HPDE6-E6E7 (cell line): ENCODE data around the gene PNLIPRP3.
A peak's percentile ranks its signal among the peaks of the same experiment; 100 is the strongest.

Experiments
- DNase-seq: peaks from one replicate; pipeline ENCODE4 v3.0.0; 2011; ENCODE audit warnings: missing footprints; ENCODE audit errors: extremely low spot score

Gene PNLIPRP3

GRCh38 chr10:116510565-116510964 is 82.9 kb downstream of the PNLIPRP3 start:
- no peak for DNase-seq

GRCh38 chr10:116511365-116511764 is 83.7 kb downstream of the PNLIPRP3 start:
- DNase-seq: no peak

- peak; percentile 13 for DNase-seq
These were observed 94.0 kb downstream of the PNLIPRP3 start for GRCh38 chr10:116521424-116522290.

DNA sequence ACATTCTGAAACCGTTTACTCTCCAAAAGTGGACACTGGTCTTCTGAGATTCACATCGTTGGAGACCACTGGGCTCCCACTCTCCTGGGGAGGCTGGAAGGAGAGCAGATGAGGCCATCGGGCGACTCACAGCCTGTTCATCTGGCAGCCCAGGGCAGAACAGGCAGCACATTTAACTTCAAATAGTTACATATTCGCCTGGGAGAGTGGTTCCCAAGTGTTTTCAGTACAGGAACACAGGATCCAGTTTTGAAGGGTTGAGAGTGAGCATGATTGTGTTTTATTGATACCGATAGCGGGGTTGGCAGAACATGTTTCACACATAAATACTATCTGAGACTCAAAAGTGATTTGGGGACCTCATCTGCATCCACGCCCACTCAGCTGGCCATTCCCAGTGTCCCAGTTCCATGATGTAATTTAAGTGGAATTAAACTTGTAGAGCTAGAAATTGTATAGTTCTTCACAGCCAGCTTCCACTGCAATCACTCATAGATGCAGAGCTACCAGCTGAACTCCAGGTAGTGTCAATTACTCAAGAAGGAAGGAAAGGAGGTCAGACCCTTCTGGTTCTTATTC is 95.2 kb downstream of the PNLIPRP3 start:
- DNase-seq: no peak

DNA sequence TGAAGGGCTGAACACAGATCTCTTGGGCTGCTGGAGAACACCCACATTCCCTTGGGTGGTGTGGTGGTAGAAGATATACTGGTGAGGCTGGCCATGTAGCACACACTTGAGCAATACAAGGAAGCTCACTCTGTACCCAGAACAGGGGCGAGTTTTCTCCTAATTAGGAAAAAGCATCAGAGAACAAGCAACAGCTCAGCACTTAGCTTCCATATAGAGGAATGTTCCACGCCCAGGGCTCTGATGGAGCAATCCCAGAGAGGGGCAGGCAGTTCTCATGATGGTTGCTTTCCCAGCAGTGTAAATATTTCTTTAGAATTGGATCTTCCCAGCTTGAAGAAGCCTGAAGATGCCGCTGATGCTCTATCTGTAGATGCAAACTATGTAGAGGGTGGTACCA is 97.1 kb downstream of the PNLIPRP3 start:
- DNase-seq: no peak

DNA sequence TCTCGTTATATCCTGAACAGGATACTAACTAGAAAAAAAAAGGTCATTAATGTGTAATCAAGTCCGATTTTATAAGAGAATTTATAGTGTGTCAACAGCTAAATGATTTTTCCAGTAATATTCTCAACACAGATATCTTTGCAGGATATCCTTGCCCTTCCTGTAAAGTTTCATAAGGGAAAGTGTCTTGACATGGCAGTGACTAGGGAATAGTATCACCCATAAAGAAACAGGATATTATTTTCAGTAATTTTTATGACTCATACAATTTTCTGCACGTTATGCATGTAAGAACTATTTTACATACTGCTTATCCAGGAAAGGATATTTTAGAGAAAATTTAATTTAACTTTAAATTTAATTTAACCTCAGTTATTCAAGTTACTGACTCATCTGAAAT is 98.6 kb downstream of the PNLIPRP3 start:
- no peak for DNase-seq
